Spleen (tissue), 11 donors: Measurements from ENCODE around the gene ZNF431. TPM values are rescaled to one million over a fixed set of nuclear protein-coding genes. Genes with fewer than 3 reads are reported as not detected.
"Not testable (repeated sequence)": the region's sequence is repeated elsewhere in the genome, so short reads cannot be mapped to it uniquely, and the experiment has no call there.

Experiments used
- DNase-seq: peaks from one replicate; pipeline ENCODE4 v3.0.0-alpha.2; 2020
- H3K27ac ChIP-seq, 8 donors: fragments of 200-600 bp; sonication (generic) in 7 of 8; 1 replicate in 4 of 8; 2 replicates in 4 of 8; pipeline versions ENCODE4 v1.5.0 to v1.8.0; 2016 to 2021; ENCODE audit warnings: inconsistent platforms in 4 of 8, mild to moderate bottlenecking in 4 of 8, moderate library complexity in 1 of 8
- H3K27me3 ChIP-seq, 7 donors: fragments of 200-600 bp; sonication (generic) in 6 of 7; replicated peaks in 1 of 7; 1 replicate in 4 of 7; 2 replicates in 3 of 7; pipeline versions ENCODE4 v1.5.0 to v1.8.0; 2016 to 2021; ENCODE audit warnings: inconsistent platforms in 3 of 7, mild to moderate bottlenecking in 1 of 7
- H3K36me3 ChIP-seq, 6 donors: fragments of 200-600 bp; sonication (generic) in 5 of 6; 1 replicate in 4 of 6; 2 replicates in 2 of 6; pipeline versions ENCODE4 v1.5.0 to v1.8.0; 2016 to 2021; ENCODE audit warnings: inconsistent platforms in 2 of 6
- H3K4me1 ChIP-seq, 6 donors: fragments of 200-600 bp; sonication (generic) in 5 of 6; 1 replicate in 3 of 6; 2 replicates in 3 of 6; pipeline versions ENCODE4 v1.5.0 to v1.8.0; 2016 to 2021; ENCODE audit warnings: inconsistent platforms in 3 of 6
- H3K4me3 ChIP-seq, 8 donors: fragments of 200-600 bp; sonication (generic) in 7 of 8; 1 replicate in 4 of 8; 2 replicates in 4 of 8; pipeline versions ENCODE4 v1.5.0 to v1.8.0; 2016 to 2021; ENCODE audit warnings: inconsistent platforms in 4 of 8, mild to moderate bottlenecking in 4 of 8, moderate library complexity in 2 of 8
- H3K9me3 ChIP-seq, 8 donors: fragments of 200-600 bp; sonication (generic) in 7 of 8; 1 replicate in 4 of 8; 2 replicates in 4 of 8; pipeline versions ENCODE4 v1.5.0 to v1.8.0; 2016 to 2021; ENCODE audit warnings: inconsistent platforms in 4 of 8
- CTCF ChIP-seq, 11 experiments: fragments of 200-600 bp in 7 of 11; fragments of 450-650 bp in 4 of 11; sonication (generic) in 4 of 11; IDR thresholded peaks in 8 of 11; conservative IDR thresholded peaks in 3 of 11; 1 replicate in 7 of 11; 2 replicates in 4 of 11; pipeline versions ENCODE4 v1.4.0 to v1.8.0; 2016 to 2021; ENCODE audit warnings: antibody characterized with exemption in 11 of 11, inconsistent platforms in 4 of 11, mild to moderate bottlenecking in 1 of 11
- POLR2A ChIP-seq, 3 donors: fragments of 450-650 bp; IDR thresholded peaks; one replicate each; pipeline ENCODE4 v1.5.1; 2017; ENCODE audit warnings: antibody characterized with exemption in 3 of 3, mild to moderate bottlenecking in 1 of 3
- POLR2AphosphoS5 ChIP-seq, 3 donors: sonication (generic); formaldehyde crosslinking; IDR thresholded peaks; one replicate each; pipeline ENCODE4 v1.5.1; 2017; ENCODE audit warnings: antibody characterized with exemption in 3 of 3
- whole genome bisulfite sequencing, 5 donors: extraction: QIAGEN DNeasy Blood & Tissue Kit in 3 of 5; methylation state at CpG; one replicate each; pipeline versions ENCODE4 v1.1.5 to v1.1.7; 2013 to 2018; 5-methylcytosine and 5-hydroxymethylcytosine counted together
- intact Hi-C: fragments of 100-400 bp; cut with DNase I; formaldehyde crosslinking; loops from one replicate; pipeline ENCODE4 v1.15.0; 2023; ENCODE audit warnings: low total_unique reads
- polyA plus RNA-seq, 3 donors: library from polyadenylated mRNA; stranded (reverse); fragments of 200-250 nt; gene quantifications; one replicate each; pipeline ENCODE4 v1.2.1, GENCODE V29; 2013
- total RNA-seq, 7 donors: library from RNA; depleted of rRNA in 3 of 7; stranded (reverse); fragments of >200 nt in 3 of 7; fragmentation: NEBNext Ultra II Directional in 4 of 7; extraction: Animal tissue kit (Norgen Biotek cat#: 25700) in 4 of 7; gene quantifications; one replicate each; pipeline versions ENCODE4 v1.1.0 to v1.2.1, GENCODE V29; 2016 to 2021
- donor health status: healthy with polysubstance abuse.
- donor health status: DM: no; HTN: no; CAD: no; lungs with moderate emphysema.
- donor health status: DM: no; HTN: no; CAD: no.
- donor health status: Bipolar disorder and iron deficiency.
- donor health status: healthy.
- donor health status: DM: no; HTN: no; CAD: no.
- donor health status: DM: yes; HTN: yes; CAD: no.

Gene ZNF431
- total and polyA plus RNA-seq, 10 donors = 8.8 to 33.5 (median 20.9) TPM

GRCh38 chr19:21134934-21135366 lies 6.9 kb upstream of the ZNF431 start:
- no peak overlapping the region for H3K27ac ChIP-seq
- intact Hi-C loops = no loop called here
- H3K4me3 ChIP-seq = no peak overlapping the region
- DNase-seq = no peak
- no peak for TF ChIP-seq CTCF (IDR thresholded peaks at IDR 0.05 in 8 of 11, conservative IDR thresholded peaks at IDR 0.05 in 3 of 11)
- no peaks in the 10 kb centered on the region for H3K4me1 ChIP-seq
- peaks cover 0 to 6% (median 0%) of the 10 kb centered on the region in 8 donors for H3K9me3 ChIP-seq
- no peaks in the 10 kb centered on the region for H3K27me3 ChIP-seq
- WGBS, 5 donors = 44 to 84% (median 70%) methylated on average over 2 of the region's 2 CpGs
- H3K36me3 ChIP-seq = no peaks in the 10 kb centered on the region

GRCh38 chr19:21135433-21135832 lies 6.4 kb upstream of the ZNF431 start:
- Histone ChIP-seq H3K4me1 (no peaks in the 10 kb centered on the region), H3K27me3 (no peaks in the 10 kb centered on the region), H3K9me3 (peaks cover 0 to 1% (median 0%) of the 10 kb centered on the region in 8 donors), H3K27ac (no peak overlapping the region), H3K4me3 (no peak overlapping the region), H3K36me3 (no peaks in the 10 kb centered on the region)
- no peak for DNase-seq
- 81 to 87% (median 86%) methylated on average over 7 to 8 of the region's 8 CpGs for WGBS, 5 donors
- no peak for TF ChIP-seq POLR2AphosphoS5 (IDR thresholded peaks at IDR 0.05)
- TF ChIP-seq POLR2A (IDR thresholded peaks at IDR 0.05) = no peak
- TF ChIP-seq CTCF (IDR thresholded peaks at IDR 0.05 in 8 of 11, conservative IDR thresholded peaks at IDR 0.05 in 3 of 11) = no peak
- intact Hi-C loops = no loop called here

- no peaks in the 10 kb centered on the region for H3K36me3 ChIP-seq
- H3K9me3 ChIP-seq = no peaks in the 10 kb centered on the region
- no peak for DNase-seq
- no peak for TF ChIP-seq POLR2A (IDR thresholded peaks at IDR 0.05)
- TF ChIP-seq POLR2AphosphoS5 (IDR thresholded peaks at IDR 0.05) = no peak
- no peak for TF ChIP-seq CTCF (IDR thresholded peaks at IDR 0.05 in 8 of 11, conservative IDR thresholded peaks at IDR 0.05 in 3 of 11)
- no peak overlapping the region for H3K27ac ChIP-seq
- H3K27me3 ChIP-seq = no peaks in the 10 kb centered on the region
- intact Hi-C loops = no loop called here
- H3K4me3 ChIP-seq = no peak overlapping the region
- H3K4me1 ChIP-seq = peaks cover 0 to 18% (median 16%) of the 10 kb centered on the region in 6 donors
These were observed 3.7 kb upstream of the ZNF431 start for GRCh38 chr19:21138130-21138529.

GRCh38 chr19:21141006-21141405 lies 834 bp upstream of the ZNF431 start:
- 88 to 96% (median 92%) methylated on average over 1 of the region's 1 CpG for WGBS, 5 donors
- H3K4me3 ChIP-seq, H3K27me3 ChIP-seq, H3K9me3 ChIP-seq, intact Hi-C loops, DNase-seq: not testable (repeated sequence)
- Histone ChIP-seq H3K27ac (peak overlapping the region in 2 of 8 donors; percentile 84 to 87), H3K4me1 (peaks cover 0 to 32% (median 22%) of the 10 kb centered on the region in 6 donors), H3K36me3 (peaks cover 0 to 26% (median 19%) of the 10 kb centered on the region in 6 donors)

GRCh38 chr19:21143428-21143827 lies 1.6 kb downstream of the ZNF431 start:
- Histone ChIP-seq H3K27ac (no peak overlapping the region), H3K27me3 (no peaks in the 10 kb centered on the region), H3K4me3 (no peak overlapping the region), H3K4me1 (peaks cover 0 to 32% (median 22%) of the 10 kb centered on the region in 6 donors), H3K36me3 (peaks cover 0 to 50% (median 37%) of the 10 kb centered on the region in 6 donors), H3K9me3 (peaks cover 0 to 4% (median 0%) of the 10 kb centered on the region in 8 donors)
- TF ChIP-seq POLR2A (IDR thresholded peaks at IDR 0.05) (no peak), CTCF (IDR thresholded peaks at IDR 0.05 in 8 of 11, conservative IDR thresholded peaks at IDR 0.05 in 3 of 11) (no peak), POLR2AphosphoS5 (IDR thresholded peaks at IDR 0.05) (no peak)
- WGBS, 5 donors = 93 to 98% (median 94%) methylated on average over 5 of the region's 5 CpGs
- intact Hi-C loops = no loop called here
- no peak for DNase-seq
